Measurements from ENCODE around the gene LEMD2. TPM values are rescaled to one million over a fixed set of nuclear protein-coding genes. Genes with fewer than 3 reads are reported as not detected.

The LEMD2 gene
- total RNA-seq, 4 donors from 2014 or later = 37.7 to 47.2 (median 42.3) TPM

DNA sequence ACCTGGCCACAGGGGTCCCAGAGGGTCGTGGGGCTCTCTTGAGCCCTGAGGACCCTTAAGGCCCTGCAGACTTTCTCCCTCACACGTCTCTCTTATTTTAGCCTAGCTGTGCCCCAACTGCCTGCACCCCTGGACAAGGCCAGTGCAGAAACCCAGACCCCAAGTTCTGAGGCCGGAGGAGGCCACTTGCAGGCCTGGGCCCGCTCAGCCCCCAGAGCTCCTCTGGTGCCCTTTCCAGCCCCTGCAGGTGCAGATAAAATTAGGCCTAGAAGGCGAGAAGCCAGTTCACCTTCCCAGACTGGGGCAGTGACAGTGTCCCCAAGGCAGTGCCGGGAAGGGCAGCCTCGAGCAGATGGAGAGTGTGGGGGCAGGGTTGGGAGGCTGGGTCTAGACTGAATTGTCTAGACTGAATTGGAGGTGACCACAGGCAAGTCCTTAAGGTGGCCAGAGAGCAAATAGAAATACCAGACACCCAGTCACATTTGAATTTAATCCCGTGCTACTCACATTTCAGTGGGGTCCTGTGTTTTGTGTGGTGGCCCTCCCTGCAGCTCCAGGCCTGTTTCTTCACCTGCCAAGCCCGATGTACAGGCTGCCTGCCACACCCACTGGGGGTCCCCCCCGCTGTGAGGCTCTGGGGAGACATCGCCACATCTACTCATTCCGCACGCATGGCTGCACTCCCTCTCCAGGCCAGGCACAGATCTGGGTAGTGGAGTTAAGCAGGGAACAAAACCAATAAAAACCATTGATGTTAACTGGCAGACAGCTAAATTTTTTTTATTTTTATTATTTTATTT lies 33.7 kb downstream of the LEMD2 start:
- H3K27ac ChIP-seq = no peak overlapping the region
- no peaks in the 10 kb centered on the region for H3K36me3 ChIP-seq
- TF ChIP-seq, protein P1, sequence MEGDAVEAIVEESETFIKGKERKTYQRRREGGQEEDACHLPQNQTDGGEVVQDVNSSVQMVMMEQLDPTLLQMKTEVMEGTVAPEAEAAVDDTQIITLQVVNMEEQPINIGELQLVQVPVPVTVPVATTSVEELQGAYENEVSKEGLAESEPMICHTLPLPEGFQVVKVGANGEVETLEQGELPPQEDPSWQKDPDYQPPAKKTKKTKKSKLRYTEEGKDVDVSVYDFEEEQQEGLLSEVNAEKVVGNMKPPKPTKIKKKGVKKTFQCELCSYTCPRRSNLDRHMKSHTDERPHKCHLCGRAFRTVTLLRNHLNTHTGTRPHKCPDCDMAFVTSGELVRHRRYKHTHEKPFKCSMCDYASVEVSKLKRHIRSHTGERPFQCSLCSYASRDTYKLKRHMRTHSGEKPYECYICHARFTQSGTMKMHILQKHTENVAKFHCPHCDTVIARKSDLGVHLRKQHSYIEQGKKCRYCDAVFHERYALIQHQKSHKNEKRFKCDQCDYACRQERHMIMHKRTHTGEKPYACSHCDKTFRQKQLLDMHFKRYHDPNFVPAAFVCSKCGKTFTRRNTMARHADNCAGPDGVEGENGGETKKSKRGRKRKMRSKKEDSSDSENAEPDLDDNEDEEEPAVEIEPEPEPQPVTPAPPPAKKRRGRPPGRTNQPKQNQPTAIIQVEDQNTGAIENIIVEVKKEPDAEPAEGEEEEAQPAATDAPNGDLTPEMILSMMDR (IDR thresholded peaks at IDR 0.05) = no peak
- no peak for TF ChIP-seq POLR2A (IDR thresholded peaks at IDR 0.05)
- 69 to 73% methylated on average over 11 to 13 of the region's 13 CpGs for WGBS, 2 donors
- no peak overlapping the region for H3K4me3 ChIP-seq
- intact Hi-C loops (cut with DNase I) = no loop called here
- no peak for DNase-seq
- peaks cover 16 to 35% (median 19%) of the 10 kb centered on the region in 3 donors for H3K4me1 ChIP-seq
- H3K9me3 ChIP-seq = no peaks in the 10 kb centered on the region
- H3K27me3 ChIP-seq = peaks cover 0 to 4% (median 0%) of the 10 kb centered on the region in 4 donors

DNA sequence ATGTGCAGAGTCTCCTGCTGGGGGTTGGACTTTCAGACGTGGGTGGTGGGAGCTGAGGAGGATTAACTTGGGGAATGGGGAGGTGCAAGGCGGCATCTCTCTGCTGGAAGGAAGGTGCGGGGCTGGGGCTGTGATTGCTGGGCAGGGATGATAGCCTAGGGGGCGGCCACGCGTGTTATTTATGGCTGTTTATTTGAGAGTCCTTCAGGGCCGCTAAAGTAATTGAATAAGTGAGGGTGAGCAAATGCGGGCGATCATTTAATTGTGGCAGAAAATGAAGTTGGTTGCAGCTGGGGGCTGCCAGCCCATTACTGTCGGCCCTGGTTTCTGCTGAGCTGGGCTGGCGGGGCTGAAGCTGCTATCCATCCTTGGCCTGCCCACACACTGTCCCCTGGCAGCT lies 34.7 kb downstream of the LEMD2 start:
- 87 to 93% methylated on average over 10 to 11 of the region's 11 CpGs for WGBS, 2 donors
- peaks cover 16 to 33% (median 19%) of the 10 kb centered on the region in 3 donors for H3K4me1 ChIP-seq
- intact Hi-C loops (cut with DNase I) = no loop called here
- no peak for DNase-seq
- H3K27me3 ChIP-seq = peaks cover 0 to 4% (median 0%) of the 10 kb centered on the region in 4 donors
- H3K4me3 ChIP-seq = no peak overlapping the region
- no peaks in the 10 kb centered on the region for H3K9me3 ChIP-seq
- no peak for TF ChIP-seq POLR2A (IDR thresholded peaks at IDR 0.05)
- TF ChIP-seq, protein P1 (IDR thresholded peaks at IDR 0.05) = no peak
- H3K27ac ChIP-seq = no peak overlapping the region
- H3K36me3 ChIP-seq = no peaks in the 10 kb centered on the region

DNA sequence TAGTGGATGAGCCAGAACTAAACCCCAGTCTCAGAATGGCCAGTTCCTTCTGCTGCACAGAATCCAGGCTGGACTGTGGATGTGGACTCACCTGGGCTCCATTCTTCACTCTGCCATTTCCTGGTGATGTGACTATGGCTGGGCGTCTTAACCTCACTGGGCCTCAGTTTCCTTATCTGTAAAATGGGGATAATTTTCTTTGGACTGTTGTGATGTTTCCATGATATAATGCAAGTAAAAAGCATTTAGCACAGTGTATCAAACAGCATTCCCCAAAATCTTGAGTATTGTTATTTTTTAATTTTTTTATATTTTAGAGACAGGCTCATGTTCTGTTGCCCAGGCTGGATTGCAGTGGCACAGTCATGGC lies 36.3 kb downstream of the LEMD2 start:
- peaks cover 16 to 25% (median 19%) of the 10 kb centered on the region in 3 donors for H3K4me1 ChIP-seq
- no peak overlapping the region for H3K4me3 ChIP-seq
- H3K27ac ChIP-seq = no peak overlapping the region
- DNase-seq = no peak
- TF ChIP-seq POLR2A (IDR thresholded peaks at IDR 0.05) = no peak
- TF ChIP-seq, protein P1 (IDR thresholded peaks at IDR 0.05) = no peak
- H3K9me3 ChIP-seq = no peaks in the 10 kb centered on the region
- H3K27me3 ChIP-seq = peaks cover 0 to 11% (median 0%) of the 10 kb centered on the region in 4 donors
- H3K36me3 ChIP-seq = no peaks in the 10 kb centered on the region
- intact Hi-C loops (cut with DNase I) = no loop called here
- 88 to 90% methylated on average over 1 of the region's 1 CpG for WGBS, 2 donors

- peaks cover 16 to 25% (median 19%) of the 10 kb centered on the region in 3 donors for H3K4me1 ChIP-seq
- no peak for TF ChIP-seq POLR2A (IDR thresholded peaks at IDR 0.05)
- TF ChIP-seq, protein P1 (IDR thresholded peaks at IDR 0.05) = no peak
- peaks cover 0 to 11% (median 0%) of the 10 kb centered on the region in 4 donors for H3K27me3 ChIP-seq
- no peak for DNase-seq
- no peak overlapping the region for H3K4me3 ChIP-seq
- H3K27ac ChIP-seq = peak overlapping the region in 1 of 4 donors; percentile 3
- H3K9me3 ChIP-seq = no peaks in the 10 kb centered on the region
- no peaks in the 10 kb centered on the region for H3K36me3 ChIP-seq
- 6 to 56% methylated on average over 3 to 7 of the region's 15 CpGs for WGBS, 2 donors
- intact Hi-C loops (cut with DNase I) = no loop called here
Observed at GRCh38 chr6:33751771-33752645, 36.9 kb downstream of the LEMD2 start.

All from esophagus squamous epithelium (tissue), 5 donors.